GM23338 (cell line): Measurements from ENCODE around the gene FAM81A.

Experiments
- CREB1 ChIP-seq: fragments of 250-450 bp; sonication (Bioruptor Pico); IDR thresholded peaks from 2 replicates; pipeline ENCODE4 v1.5.0; 2020; ENCODE audit warnings: low read depth, mild to moderate bottlenecking, moderate library complexity
- EZH2 ChIP-seq: fragments of 200-600 bp; sonication (generic); IDR thresholded peaks from one replicate; pipeline ENCODE4 v1.8.0; 2017; ENCODE audit warnings: antibody characterized with exemption, mild to moderate bottlenecking, low read depth; ENCODE audit not compliant: unreplicated experiment
- EZH2phosphoT487 ChIP-seq: fragments of 200-600 bp; sonication (generic); IDR thresholded peaks from one replicate; pipeline ENCODE4 v1.8.1; 2018; ENCODE audit warnings: antibody characterized with exemption; ENCODE audit not compliant: unreplicated experiment
- JUNB ChIP-seq: IDR thresholded peaks from one replicate; pipeline ENCODE4 v1.6.1; 2016; ENCODE audit warnings: antibody characterized with exemption; ENCODE audit not compliant: unreplicated experiment
- NANOG ChIP-seq: IDR thresholded peaks from 2 replicates; pipeline ENCODE4 v1.6.1; 2016; ENCODE audit warnings: antibody characterized with exemption, borderline replicate concordance
- POLR2AphosphoS5 ChIP-seq: IDR thresholded peaks from 2 replicates; pipeline ENCODE4 v1.6.1; 2016; ENCODE audit warnings: antibody characterized with exemption, low read depth
- REST ChIP-seq: IDR thresholded peaks from one replicate; pipeline ENCODE4 v1.6.1; 2018; ENCODE audit warnings: antibody characterized with exemption; ENCODE audit not compliant: unreplicated experiment
- STAT1 ChIP-seq: IDR thresholded peaks from one replicate; pipeline ENCODE4 v1.6.1; 2016; ENCODE audit warnings: antibody characterized with exemption; ENCODE audit not compliant: unreplicated experiment
- ZNF114 ChIP-seq: fragments of 250-450 bp; sonication (Bioruptor Pico); IDR thresholded peaks from 2 replicates; pipeline ENCODE4 v1.5.0; 2020; ENCODE audit warnings: mild to moderate bottlenecking, moderate library complexity
- ZNF331 ChIP-seq: fragments of 250-450 bp; sonication (Bioruptor Pico); IDR thresholded peaks from 2 replicates; pipeline ENCODE4 v1.5.0; 2020; ENCODE audit warnings: low read depth, mild to moderate bottlenecking, moderate library complexity
- TF ChIP-seq, protein P1 (sequence below), 2 experiments: fragments of 200-600 bp in 1 of 2; sonication (generic) in 1 of 2; conservative IDR thresholded peaks; 2 replicates each; pipeline versions ENCODE4 v1.5.1 to v1.6.1; 2016 to 2017; ENCODE audit warnings: antibody characterized with exemption in 2 of 2, low read depth in 2 of 2, mild to moderate bottlenecking in 2 of 2, moderate library complexity in 1 of 2
- TF ChIP-seq, protein P2 (sequence below): IDR thresholded peaks from 2 replicates; pipeline ENCODE4 v1.6.1; 2016; ENCODE audit warnings: antibody characterized with exemption

- TF ChIP-seq, protein P1, sequence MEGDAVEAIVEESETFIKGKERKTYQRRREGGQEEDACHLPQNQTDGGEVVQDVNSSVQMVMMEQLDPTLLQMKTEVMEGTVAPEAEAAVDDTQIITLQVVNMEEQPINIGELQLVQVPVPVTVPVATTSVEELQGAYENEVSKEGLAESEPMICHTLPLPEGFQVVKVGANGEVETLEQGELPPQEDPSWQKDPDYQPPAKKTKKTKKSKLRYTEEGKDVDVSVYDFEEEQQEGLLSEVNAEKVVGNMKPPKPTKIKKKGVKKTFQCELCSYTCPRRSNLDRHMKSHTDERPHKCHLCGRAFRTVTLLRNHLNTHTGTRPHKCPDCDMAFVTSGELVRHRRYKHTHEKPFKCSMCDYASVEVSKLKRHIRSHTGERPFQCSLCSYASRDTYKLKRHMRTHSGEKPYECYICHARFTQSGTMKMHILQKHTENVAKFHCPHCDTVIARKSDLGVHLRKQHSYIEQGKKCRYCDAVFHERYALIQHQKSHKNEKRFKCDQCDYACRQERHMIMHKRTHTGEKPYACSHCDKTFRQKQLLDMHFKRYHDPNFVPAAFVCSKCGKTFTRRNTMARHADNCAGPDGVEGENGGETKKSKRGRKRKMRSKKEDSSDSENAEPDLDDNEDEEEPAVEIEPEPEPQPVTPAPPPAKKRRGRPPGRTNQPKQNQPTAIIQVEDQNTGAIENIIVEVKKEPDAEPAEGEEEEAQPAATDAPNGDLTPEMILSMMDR (conservative IDR thresholded peaks at IDR 0.05; ENCODE audit: low read depth in 2 of 2): no peak
- TF ChIP-seq EZH2 (no peak), CREB1 (CRISPR knock-in tag) (no peak), EZH2phosphoT487 (no peak), REST (no peak), POLR2AphosphoS5 (no peak), JUNB (no peak), STAT1 (no peak), ZNF331 (CRISPR knock-in tag) (no peak), NANOG (no peak), ZNF114 (CRISPR knock-in tag) (no peak)
- TF ChIP-seq, protein P2, sequence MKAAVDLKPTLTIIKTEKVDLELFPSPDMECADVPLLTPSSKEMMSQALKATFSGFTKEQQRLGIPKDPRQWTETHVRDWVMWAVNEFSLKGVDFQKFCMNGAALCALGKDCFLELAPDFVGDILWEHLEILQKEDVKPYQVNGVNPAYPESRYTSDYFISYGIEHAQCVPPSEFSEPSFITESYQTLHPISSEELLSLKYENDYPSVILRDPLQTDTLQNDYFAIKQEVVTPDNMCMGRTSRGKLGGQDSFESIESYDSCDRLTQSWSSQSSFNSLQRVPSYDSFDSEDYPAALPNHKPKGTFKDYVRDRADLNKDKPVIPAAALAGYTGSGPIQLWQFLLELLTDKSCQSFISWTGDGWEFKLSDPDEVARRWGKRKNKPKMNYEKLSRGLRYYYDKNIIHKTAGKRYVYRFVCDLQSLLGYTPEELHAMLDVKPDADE: no peak
Observed at GRCh38 chr15:59556380-59556779, 118.4 kb downstream of the FAM81A start.
